Endodermal cell (in vitro differentiated cells): ENCODE results near the gene RAB41. TPM values are rescaled to one million over a fixed set of nuclear protein-coding genes. Genes with fewer than 3 reads are reported as not detected.
"Not testable (repeated sequence)": the region's sequence is repeated elsewhere in the genome, so short reads cannot be mapped to it uniquely, and the experiment has no call there.

ENCODE experiments used
- DNase-seq: peaks from one replicate; pipeline ENCODE4 v3.0.0-alpha.2; 2017
- H3K27ac ChIP-seq: 2 replicates; pipeline ENCODE4 v1.5.1; 2013; ENCODE audit warnings: mild to moderate bottlenecking, low read depth, low read length, moderate library complexity
- H3K27me3 ChIP-seq: 2 replicates; pipeline ENCODE4 v1.6.1; 2013; ENCODE audit warnings: mild to moderate bottlenecking, low read length, moderate library complexity; ENCODE audit not compliant: insufficient read depth, control insufficient read depth, poor library complexity, severe bottlenecking
- H3K36me3 ChIP-seq: 2 replicates; pipeline ENCODE4 v1.7.0; 2013; ENCODE audit warnings: mild to moderate bottlenecking, low read length, moderate library complexity; ENCODE audit not compliant: control insufficient read depth, insufficient read depth
- H3K4me1 ChIP-seq: one replicate; pipeline ENCODE4 v1.7.0; 2013; ENCODE audit warnings: low read length; ENCODE audit not compliant: control insufficient read depth, insufficient read depth
- H3K4me3 ChIP-seq: 2 replicates; pipeline ENCODE4 v1.5.1; 2013; ENCODE audit warnings: mild to moderate bottlenecking, low read length, moderate library complexity
- H3K9ac ChIP-seq: 2 replicates; pipeline ENCODE4 v1.6.1; 2013; ENCODE audit warnings: mild to moderate bottlenecking, low read length, moderate library complexity; ENCODE audit not compliant: poor library complexity, severe bottlenecking; ENCODE audit errors: extremely low read depth
- H3K9me3 ChIP-seq: 2 replicates; pipeline ENCODE4 v1.6.1; 2013; ENCODE audit warnings: mild to moderate bottlenecking, low read length, moderate library complexity; ENCODE audit not compliant: control insufficient read depth
- H3K27ac Mint-ChIP-seq: 2 replicates; pipeline ENCODE4 v1.8.0; 2020; ENCODE audit warnings: mixed read lengths
- H3K27me3 Mint-ChIP-seq: 2 replicates; pipeline ENCODE4 v1.8.0; 2021; ENCODE audit warnings: mild to moderate bottlenecking, mixed read lengths; ENCODE audit not compliant: insufficient read depth
- H3K36me3 Mint-ChIP-seq: 2 replicates; pipeline ENCODE4 v1.8.0; 2020; ENCODE audit warnings: low read depth, mixed read lengths
- H3K4me1 Mint-ChIP-seq: 2 replicates; pipeline ENCODE4 v1.8.0; 2020; ENCODE audit warnings: mixed read lengths
- H3K4me3 Mint-ChIP-seq: 2 replicates; pipeline ENCODE4 v1.8.0; 2020; ENCODE audit warnings: mild to moderate bottlenecking, moderate library complexity, mixed read lengths
- H3K9me3 Mint-ChIP-seq: 2 replicates; pipeline ENCODE4 v1.8.0; 2020; ENCODE audit warnings: mild to moderate bottlenecking, mixed read lengths
- WGBS, 2 experiments: methylation state at CpG; one replicate each; pipeline versions ENCODE4 v1.1.5 to v1.1.7; 2013; ENCODE audit warnings: missing lambda C conversion rate in 2 of 2, mixed read lengths in 1 of 2; ENCODE audit not compliant: insufficient coverage in 1 of 2, insufficient read length in 1 of 2; 5-methylcytosine and 5-hydroxymethylcytosine counted together
- total RNA-seq, 2 donors: library from RNA; stranded (reverse); fragmentation: NEBNext Ultra II Directional in 1 of 2; extraction: Animal tissue kit (Norgen Biotek cat#: 25700) in 1 of 2; gene quantifications; 2 replicates in 1 of 2; 3 replicates in 1 of 2; pipeline ENCODE4 v1.2.1, GENCODE V29; 2021
- TF ChIP-seq, protein P1 (sequence below): fragments of 200-600 bp; sonication (generic); conservative IDR thresholded peaks from 2 replicates; pipeline ENCODE4 v1.5.0; 2021; ENCODE audit warnings: antibody characterized with exemption, mild to moderate bottlenecking

RAB41 gene
- total RNA-seq, 2 donors from 2014 or later = not detected

DNA sequence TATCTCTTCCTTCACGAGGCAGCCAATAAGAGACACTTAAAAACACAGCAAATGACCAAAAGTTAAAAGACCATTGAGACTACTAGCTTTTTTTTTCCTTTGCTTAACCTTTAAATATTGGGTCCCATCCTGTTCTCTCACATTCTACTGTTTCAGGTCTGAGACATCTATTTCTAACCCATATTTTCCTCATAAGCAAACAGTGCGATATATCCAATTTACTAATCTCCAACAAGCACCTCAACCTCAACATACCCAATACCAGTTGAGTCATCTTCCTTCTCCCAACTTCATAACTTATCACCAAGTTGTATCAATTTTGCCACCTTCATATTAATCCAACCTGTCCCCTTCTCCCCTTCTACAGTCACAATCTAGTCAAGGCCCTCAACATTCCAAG lies 40.5 kb upstream of the RAB41 start:
- Histone ChIP-seq H3K36me3 (no peaks in the 10 kb centered on the region), H3K4me3 (no peak overlapping the region), H3K9me3 (no peaks in the 10 kb centered on the region), H3K27ac (no peak overlapping the region), H3K27me3 (no peaks in the 10 kb centered on the region), H3K4me1 (no peaks in the 10 kb centered on the region), H3K9ac (no peak overlapping the region)
- Mint-ChIP-seq H3K4me3 (no peak overlapping the region), H3K27me3 (no peaks in the 10 kb centered on the region), H3K9me3 (peaks cover 32% of the 10 kb centered on the region), H3K4me1 (peaks cover 6% of the 10 kb centered on the region), H3K36me3 (no peaks in the 10 kb centered on the region), H3K27ac (no peak overlapping the region)
- DNase-seq = no peak
- TF ChIP-seq, protein P1, sequence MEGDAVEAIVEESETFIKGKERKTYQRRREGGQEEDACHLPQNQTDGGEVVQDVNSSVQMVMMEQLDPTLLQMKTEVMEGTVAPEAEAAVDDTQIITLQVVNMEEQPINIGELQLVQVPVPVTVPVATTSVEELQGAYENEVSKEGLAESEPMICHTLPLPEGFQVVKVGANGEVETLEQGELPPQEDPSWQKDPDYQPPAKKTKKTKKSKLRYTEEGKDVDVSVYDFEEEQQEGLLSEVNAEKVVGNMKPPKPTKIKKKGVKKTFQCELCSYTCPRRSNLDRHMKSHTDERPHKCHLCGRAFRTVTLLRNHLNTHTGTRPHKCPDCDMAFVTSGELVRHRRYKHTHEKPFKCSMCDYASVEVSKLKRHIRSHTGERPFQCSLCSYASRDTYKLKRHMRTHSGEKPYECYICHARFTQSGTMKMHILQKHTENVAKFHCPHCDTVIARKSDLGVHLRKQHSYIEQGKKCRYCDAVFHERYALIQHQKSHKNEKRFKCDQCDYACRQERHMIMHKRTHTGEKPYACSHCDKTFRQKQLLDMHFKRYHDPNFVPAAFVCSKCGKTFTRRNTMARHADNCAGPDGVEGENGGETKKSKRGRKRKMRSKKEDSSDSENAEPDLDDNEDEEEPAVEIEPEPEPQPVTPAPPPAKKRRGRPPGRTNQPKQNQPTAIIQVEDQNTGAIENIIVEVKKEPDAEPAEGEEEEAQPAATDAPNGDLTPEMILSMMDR = no peak
- WGBS, 2 experiments = 97% methylated on average over 2 of the region's 2 CpGs; no CpG with 5 or more reads in 1 of the 2 experiments

DNA sequence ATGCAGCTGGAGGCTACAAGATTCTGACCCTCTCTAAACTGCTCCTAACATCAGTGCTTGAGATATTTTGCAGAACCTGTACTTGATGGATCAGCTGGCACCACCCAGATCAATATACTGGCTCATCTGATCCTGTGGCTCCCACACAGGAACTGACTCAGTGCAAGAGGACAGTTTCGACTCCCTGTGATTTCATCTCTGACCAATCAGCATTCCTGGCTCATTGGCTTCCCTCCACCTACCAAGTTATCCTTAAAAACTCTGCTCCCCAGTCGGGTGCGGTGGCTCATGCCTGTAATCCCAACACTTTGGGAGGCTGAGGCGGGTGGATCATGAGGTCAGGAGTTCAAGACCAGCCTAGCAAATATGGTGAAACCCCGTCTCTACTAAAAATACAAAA lies 38.4 kb upstream of the RAB41 start:
- not testable (repeated sequence) for DNase-seq, H3K9ac ChIP-seq, H3K4me1 ChIP-seq, H3K36me3 ChIP-seq, H3K27me3 Mint-ChIP-seq, H3K36me3 Mint-ChIP-seq, H3K4me1 Mint-ChIP-seq, H3K27ac ChIP-seq, H3K27me3 ChIP-seq, H3K9me3 ChIP-seq, H3K4me3 Mint-ChIP-seq, H3K4me3 ChIP-seq, H3K27ac Mint-ChIP-seq
- H3K9me3 Mint-ChIP-seq = peaks cover 38% of the 10 kb centered on the region
- WGBS, 2 experiments = 87% methylated on average over 4 of the region's 5 CpGs; no CpG with 5 or more reads in 1 of the 2 experiments

DNA sequence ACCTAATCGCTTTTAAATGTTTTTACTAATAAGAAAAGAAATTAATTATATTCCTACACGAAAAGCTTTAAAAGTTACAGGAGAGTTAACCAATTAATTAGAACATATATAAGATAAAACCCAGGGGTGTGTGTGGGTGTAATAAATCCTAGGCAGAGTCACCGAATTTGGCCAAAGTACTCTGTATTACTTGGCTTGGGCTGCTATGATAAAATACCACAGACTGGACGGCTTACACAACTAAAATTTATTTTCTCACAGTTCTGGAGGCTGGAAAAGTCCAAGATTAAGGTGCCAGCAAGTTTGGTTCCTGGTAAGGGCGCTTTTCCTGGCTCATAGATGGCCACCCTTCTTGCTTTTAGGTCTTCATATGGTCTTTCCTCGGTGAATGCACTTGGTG lies 37.1 kb upstream of the RAB41 start:
- WGBS, 2 experiments = 94% methylated on average over 3 of the region's 6 CpGs; no CpG with 5 or more reads in 1 of the 2 experiments
- Histone ChIP-seq H3K27ac (no peak overlapping the region), H3K9ac (no peak overlapping the region), H3K27me3 (no peaks in the 10 kb centered on the region), H3K4me1 (no peaks in the 10 kb centered on the region), H3K9me3 (no peaks in the 10 kb centered on the region), H3K36me3 (no peaks in the 10 kb centered on the region), H3K4me3 (no peak overlapping the region)
- no peak for DNase-seq
- H3K27me3 Mint-ChIP-seq = no peaks in the 10 kb centered on the region
- TF ChIP-seq, protein P1 = no peak
- peaks cover 6% of the 10 kb centered on the region for H3K4me1 Mint-ChIP-seq
- H3K36me3 Mint-ChIP-seq = no peaks in the 10 kb centered on the region
- no peak overlapping the region for H3K4me3 Mint-ChIP-seq
- peaks cover 39% of the 10 kb centered on the region for H3K9me3 Mint-ChIP-seq
- no peak overlapping the region for H3K27ac Mint-ChIP-seq

DNA sequence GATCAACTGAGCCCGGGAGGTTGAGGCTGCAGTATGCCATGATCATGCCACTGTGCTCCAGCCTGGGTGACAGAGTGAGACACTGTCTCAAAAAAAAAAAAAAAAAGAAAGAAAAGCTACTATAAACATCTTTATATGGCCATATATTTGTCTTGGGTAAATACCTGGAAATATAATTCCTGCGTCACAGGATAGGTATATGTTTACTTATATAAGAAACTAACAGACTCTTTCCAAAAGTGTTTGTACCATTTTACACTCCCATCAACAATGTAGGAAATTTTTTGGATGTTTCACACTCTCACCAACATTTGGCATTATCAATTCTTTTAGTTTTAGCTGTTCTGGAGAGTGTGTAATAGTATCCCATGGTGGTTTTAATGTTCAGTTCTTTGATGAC lies 34.7 kb upstream of the RAB41 start:
- Histone ChIP-seq H3K36me3 (no peaks in the 10 kb centered on the region), H3K27ac (no peak overlapping the region), H3K4me1 (no peaks in the 10 kb centered on the region), H3K27me3 (no peaks in the 10 kb centered on the region), H3K4me3 (no peak overlapping the region), H3K9me3 (no peaks in the 10 kb centered on the region), H3K9ac (no peak overlapping the region)
- 86% methylated on average over 1 of the region's 2 CpGs; no CpG with 5 or more reads in 1 of the 2 experiments for WGBS, 2 experiments
- Mint-ChIP-seq H3K36me3 (no peaks in the 10 kb centered on the region), H3K4me3 (no peak overlapping the region), H3K27me3 (no peaks in the 10 kb centered on the region), H3K4me1 (peaks cover 8% of the 10 kb centered on the region), H3K27ac (no peak overlapping the region), H3K9me3 (peaks cover 50% of the 10 kb centered on the region)
- no peak for DNase-seq
- TF ChIP-seq, protein P1 = no peak
